Neural cell (in vitro differentiated cells): ENCODE measurements around the gene NUDCD3.

ENCODE experiments used
- EP300 ChIP-seq: fragments of 450-650 bp; conservative IDR thresholded peaks from 2 replicates; pipeline ENCODE4 v1.6.1; 2014; ENCODE audit warnings: antibody characterized with exemption, mild to moderate bottlenecking, moderate library complexity; ENCODE audit not compliant: poor library complexity, severe bottlenecking
- EZH2 ChIP-seq: fragments of 200-600, 300-800 bp; shearing (Covaris generic), sonication (generic); IDR thresholded peaks from 2 replicates; pipeline ENCODE4 v1.6.1; 2014; ENCODE audit warnings: antibody characterized with exemption, low read length, borderline replicate concordance, mild to moderate bottlenecking; ENCODE audit not compliant: insufficient read depth, poor library complexity, severe bottlenecking
- MXI1 ChIP-seq: fragments of 450-650 bp; conservative IDR thresholded peaks from 2 replicates; pipeline ENCODE4 v1.6.1; 2014; ENCODE audit warnings: antibody characterized with exemption, mild to moderate bottlenecking; ENCODE audit not compliant: poor library complexity, severe bottlenecking
- POLR2AphosphoS5 ChIP-seq: IDR thresholded peaks from 2 replicates; pipeline ENCODE4 v1.6.1; 2012
- RAD21 ChIP-seq: fragments of 450-650 bp; conservative IDR thresholded peaks from 2 replicates; pipeline ENCODE4 v1.6.1; 2014; ENCODE audit warnings: antibody characterized with exemption, mild to moderate bottlenecking, moderate library complexity
- SMC3 ChIP-seq: fragments of 450-650 bp; conservative IDR thresholded peaks from 2 replicates; pipeline ENCODE4 v1.6.1; 2014; ENCODE audit warnings: antibody characterized with exemption, mild to moderate bottlenecking, moderate library complexity; ENCODE audit not compliant: poor library complexity
- TAF1 ChIP-seq: IDR thresholded peaks from 2 replicates; pipeline ENCODE4 v1.6.1; 2012; ENCODE audit warnings: low read depth
- TF ChIP-seq, protein P1 (sequence below): fragments of 450-650 bp; IDR thresholded peaks from 2 replicates; pipeline ENCODE4 v1.5.1; 2014; ENCODE audit warnings: antibody characterized with exemption, mild to moderate bottlenecking, moderate library complexity; ENCODE audit not compliant: poor library complexity, severe bottlenecking
- TF ChIP-seq, protein P2 (sequence below): IDR thresholded peaks from 2 replicates; pipeline ENCODE4 v1.6.1; 2012; ENCODE audit warnings: borderline replicate concordance

DNA sequence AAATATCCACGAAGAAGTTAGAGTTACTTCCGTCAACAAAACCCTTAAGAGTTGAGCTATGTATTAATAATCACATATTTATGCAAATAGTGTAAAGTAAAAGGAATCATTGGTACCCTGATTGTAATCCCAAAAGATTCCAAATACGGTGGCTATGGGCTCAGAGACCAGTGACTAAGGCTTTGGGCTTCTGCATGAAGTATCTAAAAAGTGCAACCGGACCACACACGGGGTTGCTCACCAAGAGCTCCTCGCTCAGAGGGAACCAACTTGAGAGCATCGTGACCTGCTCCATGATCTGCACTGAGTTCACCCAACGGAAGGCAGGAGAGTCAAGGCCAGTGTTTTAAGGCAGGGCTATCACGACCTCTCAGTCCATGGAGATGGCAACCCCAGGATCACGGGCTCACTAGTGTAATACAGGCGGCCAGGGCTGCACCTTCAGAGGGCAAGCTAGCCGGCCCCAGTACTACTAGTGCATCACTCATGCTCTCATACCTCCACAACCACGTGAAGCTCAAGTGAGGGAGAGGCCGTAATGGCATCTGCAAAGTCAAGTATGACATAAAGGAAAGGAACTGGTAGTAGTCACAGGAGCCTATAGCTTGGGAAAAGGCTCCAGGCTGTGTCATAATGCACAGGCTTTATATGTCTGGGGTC, 87.9 kb downstream of the NUDCD3 start:
- no peak for TF ChIP-seq MXI1
- TF ChIP-seq, protein P1, sequence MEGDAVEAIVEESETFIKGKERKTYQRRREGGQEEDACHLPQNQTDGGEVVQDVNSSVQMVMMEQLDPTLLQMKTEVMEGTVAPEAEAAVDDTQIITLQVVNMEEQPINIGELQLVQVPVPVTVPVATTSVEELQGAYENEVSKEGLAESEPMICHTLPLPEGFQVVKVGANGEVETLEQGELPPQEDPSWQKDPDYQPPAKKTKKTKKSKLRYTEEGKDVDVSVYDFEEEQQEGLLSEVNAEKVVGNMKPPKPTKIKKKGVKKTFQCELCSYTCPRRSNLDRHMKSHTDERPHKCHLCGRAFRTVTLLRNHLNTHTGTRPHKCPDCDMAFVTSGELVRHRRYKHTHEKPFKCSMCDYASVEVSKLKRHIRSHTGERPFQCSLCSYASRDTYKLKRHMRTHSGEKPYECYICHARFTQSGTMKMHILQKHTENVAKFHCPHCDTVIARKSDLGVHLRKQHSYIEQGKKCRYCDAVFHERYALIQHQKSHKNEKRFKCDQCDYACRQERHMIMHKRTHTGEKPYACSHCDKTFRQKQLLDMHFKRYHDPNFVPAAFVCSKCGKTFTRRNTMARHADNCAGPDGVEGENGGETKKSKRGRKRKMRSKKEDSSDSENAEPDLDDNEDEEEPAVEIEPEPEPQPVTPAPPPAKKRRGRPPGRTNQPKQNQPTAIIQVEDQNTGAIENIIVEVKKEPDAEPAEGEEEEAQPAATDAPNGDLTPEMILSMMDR, result no peak
- TF ChIP-seq EZH2, result no peak
- no peak for TF ChIP-seq TAF1
- no peak for TF ChIP-seq RAD21
- TF ChIP-seq, protein P2, sequence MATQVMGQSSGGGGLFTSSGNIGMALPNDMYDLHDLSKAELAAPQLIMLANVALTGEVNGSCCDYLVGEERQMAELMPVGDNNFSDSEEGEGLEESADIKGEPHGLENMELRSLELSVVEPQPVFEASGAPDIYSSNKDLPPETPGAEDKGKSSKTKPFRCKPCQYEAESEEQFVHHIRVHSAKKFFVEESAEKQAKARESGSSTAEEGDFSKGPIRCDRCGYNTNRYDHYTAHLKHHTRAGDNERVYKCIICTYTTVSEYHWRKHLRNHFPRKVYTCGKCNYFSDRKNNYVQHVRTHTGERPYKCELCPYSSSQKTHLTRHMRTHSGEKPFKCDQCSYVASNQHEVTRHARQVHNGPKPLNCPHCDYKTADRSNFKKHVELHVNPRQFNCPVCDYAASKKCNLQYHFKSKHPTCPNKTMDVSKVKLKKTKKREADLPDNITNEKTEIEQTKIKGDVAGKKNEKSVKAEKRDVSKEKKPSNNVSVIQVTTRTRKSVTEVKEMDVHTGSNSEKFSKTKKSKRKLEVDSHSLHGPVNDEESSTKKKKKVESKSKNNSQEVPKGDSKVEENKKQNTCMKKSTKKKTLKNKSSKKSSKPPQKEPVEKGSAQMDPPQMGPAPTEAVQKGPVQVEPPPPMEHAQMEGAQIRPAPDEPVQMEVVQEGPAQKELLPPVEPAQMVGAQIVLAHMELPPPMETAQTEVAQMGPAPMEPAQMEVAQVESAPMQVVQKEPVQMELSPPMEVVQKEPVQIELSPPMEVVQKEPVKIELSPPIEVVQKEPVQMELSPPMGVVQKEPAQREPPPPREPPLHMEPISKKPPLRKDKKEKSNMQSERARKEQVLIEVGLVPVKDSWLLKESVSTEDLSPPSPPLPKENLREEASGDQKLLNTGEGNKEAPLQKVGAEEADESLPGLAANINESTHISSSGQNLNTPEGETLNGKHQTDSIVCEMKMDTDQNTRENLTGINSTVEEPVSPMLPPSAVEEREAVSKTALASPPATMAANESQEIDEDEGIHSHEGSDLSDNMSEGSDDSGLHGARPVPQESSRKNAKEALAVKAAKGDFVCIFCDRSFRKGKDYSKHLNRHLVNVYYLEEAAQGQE, result no peak
- no peak for TF ChIP-seq POLR2AphosphoS5
- TF ChIP-seq SMC3, result no peak
- no peak for TF ChIP-seq EP300
